Transverse colon (tissue), 4 donors: Measurements from ENCODE around the gene ZFYVE27. TPM values are rescaled to one million over a fixed set of nuclear protein-coding genes. Genes with fewer than 3 reads are reported as not detected.
A peak's percentile ranks its signal among the peaks of the same experiment; 100 is the strongest.

Experiments
- DNase-seq: peaks from one replicate; pipeline ENCODE4 v3.0.0-alpha.2; 2019
- H3K27ac ChIP-seq, 4 donors: fragments of 200-600 bp; sonication (generic); 2 replicates each; pipeline ENCODE4 v1.5.1; 2016 to 2018; ENCODE audit warnings: inconsistent platforms in 4 of 4
- H3K27me3 ChIP-seq: fragments of 200-600 bp; sonication (generic); 2 replicates; pipeline ENCODE4 v1.5.1; 2017; ENCODE audit warnings: inconsistent platforms
- H3K36me3 ChIP-seq, 4 donors: fragments of 200-600 bp; sonication (generic); 2 replicates each; pipeline ENCODE4 v1.5.1; 2017 to 2019; ENCODE audit warnings: inconsistent platforms in 4 of 4
- H3K4me1 ChIP-seq, 4 donors: fragments of 200-600 bp; sonication (generic); 2 replicates each; pipeline ENCODE4 v1.5.1; 2017 to 2020; ENCODE audit warnings: inconsistent platforms in 4 of 4
- H3K4me3 ChIP-seq, 4 donors: fragments of 200-600 bp; sonication (generic); 1 replicate in 1 of 4; 2 replicates in 3 of 4; pipeline versions ENCODE4 v1.5.1 to v1.6.1; 2017 to 2019; ENCODE audit warnings: inconsistent platforms in 4 of 4
- H3K9me3 ChIP-seq, 2 donors: fragments of 200-600 bp; sonication (generic); 2 replicates each; pipeline ENCODE4 v1.5.1; 2017 to 2019; ENCODE audit warnings: inconsistent platforms in 2 of 2
- CTCF ChIP-seq, 5 experiments: fragments of 200-600 bp in 3 of 5; fragments of 450-650 bp in 2 of 5; sonication (generic) in 3 of 5; IDR thresholded peaks; 1 replicate in 2 of 5; 2 replicates in 3 of 5; pipeline ENCODE4 v1.5.1; 2016 to 2017; ENCODE audit warnings: antibody characterized with exemption in 5 of 5, inconsistent platforms in 3 of 5, mild to moderate bottlenecking in 2 of 5, moderate library complexity in 1 of 5
- EP300 ChIP-seq: sonication (generic); formaldehyde crosslinking; IDR thresholded peaks from one replicate; pipeline ENCODE4 v1.6.1; 2017; ENCODE audit warnings: antibody characterized with exemption, low read depth
- POLR2A ChIP-seq: fragments of 450-650 bp; IDR thresholded peaks from one replicate; pipeline ENCODE4 v1.6.1; 2016; ENCODE audit warnings: antibody characterized with exemption, mild to moderate bottlenecking, moderate library complexity
- POLR2AphosphoS5 ChIP-seq, 3 donors: sonication (generic); formaldehyde crosslinking; IDR thresholded peaks; one replicate each; pipeline ENCODE4 v1.6.1; 2016; ENCODE audit warnings: antibody characterized with exemption in 3 of 3
- WGBS, 2 donors: methylation state at CpG; one replicate each; pipeline ENCODE4 v1.1.5; 2018; ENCODE audit warnings: low coverage in 1 of 2; 5-methylcytosine and 5-hydroxymethylcytosine counted together
- in situ Hi-C, 4 donors: fragments of 200-750 bp; cut with MboI; loops; one replicate each; pipeline versions ENCODE4 v1.15.0 to v1.15.1; 2017; ENCODE audit warnings: low sequenced_read_pairs in 3 of 4, low pct_ligation_motif_present in 1 of 4, low pct_unique_long_range_greater_than_20kb in 1 of 4
- intact Hi-C: fragments of 100-400 bp; cut with DNase I; formaldehyde crosslinking; loops from one replicate; pipeline ENCODE4 v1.15.1; 2023; ENCODE audit warnings: low total_unique reads
- total RNA-seq, 4 donors: library from RNA; depleted of rRNA; stranded (reverse); fragments of >200 nt; gene quantifications; one replicate each; pipeline ENCODE4 v1.1.0, GENCODE V29; 2016

The ZFYVE27 gene
- total RNA-seq, 4 donors from 2014 or later = 46.4 to 102 (median 63.9) TPM

GRCh38 chr10:97791824-97792721 is 55.1 kb downstream of the ZFYVE27 start:
- peaks cover 0 to 7% (median 6%) of the 10 kb centered on the region in 4 donors for H3K4me1 ChIP-seq
- no peak overlapping the region for H3K27ac ChIP-seq
- TF ChIP-seq POLR2AphosphoS5 (IDR thresholded peaks at IDR 0.05) (no peak), CTCF (IDR thresholded peaks at IDR 0.05) (peak; percentile 77 to 90 (median 80))
- 24 to 32% methylated on average over 3 to 13 of the region's 13 CpGs for WGBS, 2 donors
- in situ Hi-C loops = loop anchor here in 2 of 4 donors (10.0 to 25.0 kb wide), 2 partner anchors 83 to 245 kb away; partner anchors contain the start of gene CRTAC1 (in 1 of the 2)
- intact Hi-C loops = no loop called here
- no peaks in the 10 kb centered on the region for H3K36me3 ChIP-seq
- peaks cover 19% of the 10 kb centered on the region for H3K27me3 ChIP-seq
- no peak overlapping the region for H3K4me3 ChIP-seq
- H3K9me3 ChIP-seq = no peaks in the 10 kb centered on the region
- peak; percentile 61 for DNase-seq

- no peaks in the 10 kb centered on the region for H3K36me3 ChIP-seq
- DNase-seq = no peak
- intact Hi-C loops (no loop called here), in situ Hi-C loops (loop anchor here in 2 of 4 donors (10.0 to 25.0 kb wide), 2 partner anchors 79 to 241 kb away; partner anchors contain the start of gene CRTAC1 (in 1 of the 2))
- no peaks in the 10 kb centered on the region for H3K4me1 ChIP-seq
- WGBS, 2 donors = 64 to 70% methylated on average over 2 to 4 of the region's 4 CpGs
- H3K27me3 ChIP-seq = peaks cover 9% of the 10 kb centered on the region
- no peak overlapping the region for H3K4me3 ChIP-seq
- peaks cover 0 to 7% of the 10 kb centered on the region in 2 donors for H3K9me3 ChIP-seq
- H3K27ac ChIP-seq = no peak overlapping the region
- TF ChIP-seq EP300 (no peak), CTCF (IDR thresholded peaks at IDR 0.05) (no peak), POLR2AphosphoS5 (IDR thresholded peaks at IDR 0.05) (no peak), POLR2A (no peak)
Measured at GRCh38 chr10:97795886-97796285, 59.0 kb downstream of the ZFYVE27 start.

- Histone ChIP-seq H3K4me3 (no peak overlapping the region), H3K4me1 (no peaks in the 10 kb centered on the region), H3K27me3 (peaks cover 5% of the 10 kb centered on the region), H3K27ac (no peak overlapping the region), H3K9me3 (peaks cover 0 to 7% of the 10 kb centered on the region in 2 donors), H3K36me3 (no peaks in the 10 kb centered on the region)
- in situ Hi-C loops (loop anchor here in 2 of 4 donors (10.0 to 25.0 kb wide), 2 partner anchors 78 to 241 kb away; partner anchors contain the start of gene CRTAC1 (in 1 of the 2)), intact Hi-C loops (no loop called here)
- TF ChIP-seq EP300 (no peak), CTCF (IDR thresholded peaks at IDR 0.05) (no peak), POLR2AphosphoS5 (IDR thresholded peaks at IDR 0.05) (no peak), POLR2A (no peak)
- 33 to 34% methylated on average over 3 of the region's 3 CpGs for WGBS, 2 donors
- no peak for DNase-seq
Measured at GRCh38 chr10:97796651-97797050, 59.7 kb downstream of the ZFYVE27 start.

- Histone ChIP-seq H3K36me3 (no peaks in the 10 kb centered on the region), H3K4me1 (no peaks in the 10 kb centered on the region), H3K27ac (no peak overlapping the region), H3K4me3 (no peak overlapping the region), H3K27me3 (peaks cover 5% of the 10 kb centered on the region), H3K9me3 (peaks cover 0 to 7% of the 10 kb centered on the region in 2 donors)
- WGBS, 2 donors = 57% methylated on average over 1 of the region's 1 CpG; no CpG with 5 or more reads in 1 of the 2 donors
- in situ Hi-C loops = loop anchor here in 2 of 4 donors (10.0 to 25.0 kb wide), 2 partner anchors 76 to 238 kb away; partner anchors contain the start of gene CRTAC1 (in 1 of the 2)
- TF ChIP-seq CTCF (IDR thresholded peaks at IDR 0.05) (no peak), POLR2AphosphoS5 (IDR thresholded peaks at IDR 0.05) (no peak), EP300 (no peak), POLR2A (no peak)
- no peak for DNase-seq
- intact Hi-C loops = no loop called here
Measured at GRCh38 chr10:97798958-97799610, 62.2 kb downstream of the ZFYVE27 start.
